Natural killer cell treated with Interleukin-12 subunit alpha and Interleukin-12 subunit beta and Interleukin-15 and Interleukin-18, amount 100 ng/mL, for 72 hours (primary cell): Measurements from ENCODE around the gene PIGP. TPM values are rescaled to one million over a fixed set of nuclear protein-coding genes. Genes with fewer than 3 reads are reported as not detected.
"Not testable (repeated sequence)": the region's sequence is repeated elsewhere in the genome, so short reads cannot be mapped to it uniquely, and the experiment has no call there.

ENCODE experiments used
- ATAC-seq, 2 donors: fragments of 150-1000 bp; cut with Tn5 transposase in 1 of 2; sonication (Bioruptor Pico), chemical (Tn5 transposase) in 1 of 2; 2 replicates each; pipeline ENCODE4 v1.10.0; 2021
- DNase-seq: peaks from one replicate; pipeline ENCODE4 v3.0.0; 2022; ENCODE audit warnings: low spot score
- H3K27ac Mint-ChIP-seq, 2 donors: 1 replicate in 1 of 2; 2 replicates in 1 of 2; pipeline ENCODE4 v1.8.0; 2022; ENCODE audit warnings: mixed read lengths in 2 of 2, mild to moderate bottlenecking in 1 of 2, moderate library complexity in 1 of 2
- H3K27me3 Mint-ChIP-seq, 2 donors: 1 replicate in 1 of 2; 2 replicates in 1 of 2; pipeline ENCODE4 v1.8.0; 2022; ENCODE audit warnings: mixed read lengths in 2 of 2
- H3K36me3 Mint-ChIP-seq: one replicate; pipeline ENCODE4 v1.8.0; 2022; ENCODE audit warnings: mixed read lengths
- H3K4me1 Mint-ChIP-seq, 2 donors: 1 replicate in 1 of 2; 2 replicates in 1 of 2; pipeline ENCODE4 v1.8.0; 2022; ENCODE audit warnings: low read depth in 2 of 2, mixed read lengths in 2 of 2, mild to moderate bottlenecking in 1 of 2
- H3K4me3 Mint-ChIP-seq: one replicate; pipeline ENCODE4 v1.8.0; 2022; ENCODE audit warnings: mixed read lengths
- H3K9me3 Mint-ChIP-seq: 2 replicates; pipeline ENCODE4 v1.8.0; 2022; ENCODE audit warnings: mixed read lengths
- total RNA-seq, 2 donors: library from RNA; stranded (reverse); gene quantifications; one replicate each; pipeline ENCODE4 v1.2.3, GENCODE V29; 2022

PIGP gene
- total RNA-seq, 2 donors from 2014 or later, result 11.2 to 15.9 TPM

- no peaks in the 10 kb centered on the region for H3K9me3 Mint-ChIP-seq
- H3K27me3 Mint-ChIP-seq, result no peaks in the 10 kb centered on the region
- peak overlapping the region; percentile 89 for H3K4me3 Mint-ChIP-seq
- DNase-seq, result peak; percentile 80
- H3K27ac Mint-ChIP-seq, result peak overlapping the region; percentile 78 to 85
- H3K36me3 Mint-ChIP-seq, result peaks cover 11% of the 10 kb centered on the region
- peaks cover 32 to 42% of the 10 kb centered on the region in 2 donors for H3K4me1 Mint-ChIP-seq
- peak; percentile 64 to 79 for ATAC-seq
Measured at GRCh38 chr21:37072274-37072987, 440 bp downstream of the PIGP start.

- Mint-ChIP-seq H3K4me1 (peaks cover 32 to 42% of the 10 kb centered on the region in 2 donors), H3K4me3 (peak overlapping the region; percentile 89), H3K27ac (peak overlapping the region; percentile 78 to 85), H3K36me3 (peaks cover 11% of the 10 kb centered on the region), H3K9me3 (no peaks in the 10 kb centered on the region), H3K27me3 (no peaks in the 10 kb centered on the region)
- ATAC-seq (no peak), DNase-seq (no peak)
Measured at GRCh38 chr21:37071561-37072273, 1.2 kb downstream of the PIGP start.

GRCh38 chr21:37065561-37066177, 7.2 kb downstream of the PIGP start:
- no peak overlapping the region for H3K27ac Mint-ChIP-seq
- H3K36me3 Mint-ChIP-seq, result peaks cover 5% of the 10 kb centered on the region
- no peaks in the 10 kb centered on the region for H3K27me3 Mint-ChIP-seq
- no peak for ATAC-seq
- peaks cover 5 to 9% of the 10 kb centered on the region in 2 donors for H3K4me1 Mint-ChIP-seq
- no peak for DNase-seq
- no peaks in the 10 kb centered on the region for H3K9me3 Mint-ChIP-seq
- no peak overlapping the region for H3K4me3 Mint-ChIP-seq

GRCh38 chr21:37064841-37065240, 8.0 kb downstream of the PIGP start:
- Mint-ChIP-seq H3K9me3 (no peaks in the 10 kb centered on the region), H3K36me3 (peaks cover 2% of the 10 kb centered on the region), H3K27ac (no peak overlapping the region), H3K4me1 (peaks cover under 1 to 1% of the 10 kb centered on the region in 2 donors), H3K4me3 (no peak overlapping the region), H3K27me3 (no peaks in the 10 kb centered on the region)
- ATAC-seq (no peak), DNase-seq (no peak)

- H3K9me3 Mint-ChIP-seq, result no peaks in the 10 kb centered on the region
- no peaks in the 10 kb centered on the region for H3K36me3 Mint-ChIP-seq
- H3K4me3 Mint-ChIP-seq, result no peak overlapping the region
- ATAC-seq, result no peak
- H3K27ac Mint-ChIP-seq, result no peak overlapping the region
- no peaks in the 10 kb centered on the region for H3K4me1 Mint-ChIP-seq
- DNase-seq, result no peak
- no peaks in the 10 kb centered on the region for H3K27me3 Mint-ChIP-seq
Measured at GRCh38 chr21:37063433-37063832, 9.4 kb downstream of the PIGP start.

- no peak overlapping the region for H3K27ac Mint-ChIP-seq
- no peak for ATAC-seq
- no peaks in the 10 kb centered on the region for H3K4me1 Mint-ChIP-seq
- H3K27me3 Mint-ChIP-seq, result no peaks in the 10 kb centered on the region
- H3K36me3 Mint-ChIP-seq, result no peaks in the 10 kb centered on the region
- DNase-seq, result no peak
- no peaks in the 10 kb centered on the region for H3K9me3 Mint-ChIP-seq
- H3K4me3 Mint-ChIP-seq, result no peak overlapping the region
Measured at GRCh38 chr21:37062593-37062935, 10.3 kb downstream of the PIGP start.

GRCh38 chr21:37061926-37062592, 10.8 kb downstream of the PIGP start:
- no peak for ATAC-seq
- H3K27me3 Mint-ChIP-seq, result no peaks in the 10 kb centered on the region

GRCh38 chr21:37060296-37060695, 12.6 kb downstream of the PIGP start:
- no peak overlapping the region for H3K4me3 Mint-ChIP-seq
- no peaks in the 10 kb centered on the region for H3K27me3 Mint-ChIP-seq
- ATAC-seq, result peak in 1 of 2 donors; percentile 62
- H3K9me3 Mint-ChIP-seq, result no peaks in the 10 kb centered on the region
- H3K27ac Mint-ChIP-seq, result no peak overlapping the region
- H3K4me1 Mint-ChIP-seq, result no peaks in the 10 kb centered on the region
- no peaks in the 10 kb centered on the region for H3K36me3 Mint-ChIP-seq
- no peak for DNase-seq

More at GRCh38 chr21:37061926-37062592, 10.8 kb downstream of the PIGP start:
- no peaks in the 10 kb centered on the region for H3K9me3 Mint-ChIP-seq
- no peak for DNase-seq
- no peaks in the 10 kb centered on the region for H3K36me3 Mint-ChIP-seq
- no peaks in the 10 kb centered on the region for H3K4me1 Mint-ChIP-seq
- no peak overlapping the region for H3K4me3 Mint-ChIP-seq
- H3K27ac Mint-ChIP-seq, result no peak overlapping the region

GRCh38 chr21:37059181-37059580, 13.7 kb downstream of the PIGP start:
- DNase-seq (no peak), ATAC-seq (no peak)
- Mint-ChIP-seq H3K4me1 (no peaks in the 10 kb centered on the region), H3K27ac (no peak overlapping the region), H3K4me3 (no peak overlapping the region), H3K27me3 (no peaks in the 10 kb centered on the region), H3K36me3 (no peaks in the 10 kb centered on the region), H3K9me3 (no peaks in the 10 kb centered on the region)

GRCh38 chr21:37058261-37058660, 14.6 kb downstream of the PIGP start:
- Mint-ChIP-seq H3K9me3 (no peaks in the 10 kb centered on the region), H3K4me1 (no peaks in the 10 kb centered on the region), H3K36me3 (no peaks in the 10 kb centered on the region), H3K27me3 (no peaks in the 10 kb centered on the region), H3K4me3 (no peak overlapping the region), H3K27ac (no peak overlapping the region)
- ATAC-seq (no peak), DNase-seq (no peak)

- ATAC-seq, result no peak
- no peaks in the 10 kb centered on the region for H3K27me3 Mint-ChIP-seq
- no peaks in the 10 kb centered on the region for H3K4me1 Mint-ChIP-seq
- no peak overlapping the region for H3K27ac Mint-ChIP-seq
- no peak for DNase-seq
- no peaks in the 10 kb centered on the region for H3K36me3 Mint-ChIP-seq
- no peak overlapping the region for H3K4me3 Mint-ChIP-seq
- no peaks in the 10 kb centered on the region for H3K9me3 Mint-ChIP-seq
Measured at GRCh38 chr21:37057614-37058013, 15.3 kb downstream of the PIGP start.

GRCh38 chr21:37055271-37055855, 17.5 kb downstream of the PIGP start:
- no peaks in the 10 kb centered on the region for H3K9me3 Mint-ChIP-seq
- no peak for ATAC-seq
- H3K27me3 Mint-ChIP-seq, result peaks cover 0 to 5% of the 10 kb centered on the region in 2 donors
- no peak for DNase-seq
- no peaks in the 10 kb centered on the region for H3K4me1 Mint-ChIP-seq
- no peak overlapping the region for H3K27ac Mint-ChIP-seq
- no peaks in the 10 kb centered on the region for H3K36me3 Mint-ChIP-seq
- no peak overlapping the region for H3K4me3 Mint-ChIP-seq

GRCh38 chr21:37049741-37050140, 23.1 kb downstream of the PIGP start:
- DNase-seq, H3K4me3 Mint-ChIP-seq, H3K9me3 Mint-ChIP-seq, H3K36me3 Mint-ChIP-seq, H3K27ac Mint-ChIP-seq, ATAC-seq, H3K4me1 Mint-ChIP-seq: not testable (repeated sequence)
- peaks cover 11 to 26% of the 10 kb centered on the region in 2 donors for H3K27me3 Mint-ChIP-seq
